Smooth muscle cell (in vitro differentiated cells): Measurements from ENCODE around the gene ITGB3BP. TPM values are rescaled to one million over a fixed set of nuclear protein-coding genes. Genes with fewer than 3 reads are reported as not detected.

Source experiments
- DNase-seq: peaks from one replicate; lab custom pipeline; 2025; ENCODE audit not compliant: unreplicated experiment; lab: John Stamatoyannopoulos, UW
- H2AFZ ChIP-seq: fragments of 200-600 bp; sonication (generic); 2 replicates; pipeline ENCODE4 v1.6.0; 2016; ENCODE audit warnings: antibody characterized with exemption, low read depth, mild to moderate bottlenecking
- H3F3A ChIP-seq: fragments of 200-600 bp; sonication (generic); 2 replicates; pipeline ENCODE4 v1.6.0; 2017; ENCODE audit warnings: antibody characterized with exemption, low read depth
- H3K27ac ChIP-seq: fragments of 200-600 bp; sonication (generic); 2 replicates; pipeline ENCODE4 v1.5.1; 2016; ENCODE audit warnings: low read depth, mild to moderate bottlenecking
- H3K27me3 ChIP-seq: fragments of 200-600 bp; sonication (generic); 2 replicates; pipeline ENCODE4 v1.6.1; 2016; ENCODE audit warnings: low read depth, mild to moderate bottlenecking
- H3K36me3 ChIP-seq: fragments of 200-600 bp; sonication (generic); 2 replicates; pipeline ENCODE4 v1.5.1; 2016; ENCODE audit warnings: low read depth
- H3K4me1 ChIP-seq: fragments of 200-600 bp; sonication (generic); 2 replicates; pipeline ENCODE4 v1.5.1; 2016; ENCODE audit warnings: low read depth
- H3K4me2 ChIP-seq: fragments of 200-600 bp; sonication (generic); 2 replicates; pipeline ENCODE4 v1.6.0; 2016; ENCODE audit warnings: mild to moderate bottlenecking
- H3K4me3 ChIP-seq: fragments of 200-600 bp; sonication (generic); 2 replicates; pipeline ENCODE4 v1.5.1; 2016; ENCODE audit warnings: mild to moderate bottlenecking
- H3K79me2 ChIP-seq: fragments of 200-600 bp; sonication (generic); 2 replicates; pipeline ENCODE4 v1.6.0; 2016; ENCODE audit warnings: low read depth, mild to moderate bottlenecking
- H3K9ac ChIP-seq: fragments of 200-600 bp; sonication (generic); 2 replicates; pipeline ENCODE4 v1.6.0; 2016; ENCODE audit warnings: low read depth
- H3K9me3 ChIP-seq: fragments of 200-600 bp; sonication (generic); replicated peaks from 2 replicates; pipeline ENCODE4 v1.5.1; 2016; ENCODE audit warnings: low read depth
- H4K20me1 ChIP-seq: fragments of 200-600 bp; sonication (generic); 2 replicates; pipeline ENCODE4 v1.6.0; 2016; ENCODE audit warnings: low read depth
- WGBS: methylation state at CpG from one replicate; pipeline ENCODE4 v1.1.7; 2016; ENCODE audit warnings: low lambda C conversion rate; 5-methylcytosine and 5-hydroxymethylcytosine counted together
- polyA plus RNA-seq: library from polyadenylated mRNA; unstranded; fragments of >200 nt; fragmentation: Nextera tagmentation; extraction: Ambion mirVana; gene quantifications from 2 replicates; pipeline ENCODE4 v1.2.1, GENCODE V29; 2016
- total RNA-seq: library from RNA; depleted of rRNA; stranded (reverse); fragments of >200 nt; gene quantifications from 2 replicates; pipeline ENCODE4 v1.2.3, GENCODE V29; 2014
- TF ChIP-seq, protein P1 (sequence below): fragments of 200-600 bp; sonication (generic); IDR thresholded peaks from 2 replicates; pipeline ENCODE4 v1.5.1; 2017; ENCODE audit warnings: borderline replicate concordance, mild to moderate bottlenecking, antibody characterized with exemption; ENCODE audit not compliant: insufficient read depth, poor library complexity, severe bottlenecking

The ITGB3BP gene
- total and polyA plus RNA-seq, 2 experiments from 2014 or later, result 27.7 to 35.5 TPM

- Histone ChIP-seq H3K27me3 (no peaks in the 10 kb centered on the region), H3K4me1 (no peaks in the 10 kb centered on the region), H3K27ac (no peak overlapping the region), H4K20me1 (no peaks in the 10 kb centered on the region), H3F3A (no peaks in the 10 kb centered on the region), H3K9ac (no peak overlapping the region), H2AFZ (no peak overlapping the region), H3K4me3 (no peak overlapping the region), H3K36me3 (peaks cover 5% of the 10 kb centered on the region), H3K79me2 (no peaks in the 10 kb centered on the region), H3K9me3 (peaks cover 7% of the 10 kb centered on the region), H3K4me2 (no peak overlapping the region)
- TF ChIP-seq, protein P1, sequence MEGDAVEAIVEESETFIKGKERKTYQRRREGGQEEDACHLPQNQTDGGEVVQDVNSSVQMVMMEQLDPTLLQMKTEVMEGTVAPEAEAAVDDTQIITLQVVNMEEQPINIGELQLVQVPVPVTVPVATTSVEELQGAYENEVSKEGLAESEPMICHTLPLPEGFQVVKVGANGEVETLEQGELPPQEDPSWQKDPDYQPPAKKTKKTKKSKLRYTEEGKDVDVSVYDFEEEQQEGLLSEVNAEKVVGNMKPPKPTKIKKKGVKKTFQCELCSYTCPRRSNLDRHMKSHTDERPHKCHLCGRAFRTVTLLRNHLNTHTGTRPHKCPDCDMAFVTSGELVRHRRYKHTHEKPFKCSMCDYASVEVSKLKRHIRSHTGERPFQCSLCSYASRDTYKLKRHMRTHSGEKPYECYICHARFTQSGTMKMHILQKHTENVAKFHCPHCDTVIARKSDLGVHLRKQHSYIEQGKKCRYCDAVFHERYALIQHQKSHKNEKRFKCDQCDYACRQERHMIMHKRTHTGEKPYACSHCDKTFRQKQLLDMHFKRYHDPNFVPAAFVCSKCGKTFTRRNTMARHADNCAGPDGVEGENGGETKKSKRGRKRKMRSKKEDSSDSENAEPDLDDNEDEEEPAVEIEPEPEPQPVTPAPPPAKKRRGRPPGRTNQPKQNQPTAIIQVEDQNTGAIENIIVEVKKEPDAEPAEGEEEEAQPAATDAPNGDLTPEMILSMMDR, result no peak
- no peak for DNase-seq
Measured at GRCh38 chr1:63458750-63459149, 64.3 kb downstream of the ITGB3BP start.

DNA sequence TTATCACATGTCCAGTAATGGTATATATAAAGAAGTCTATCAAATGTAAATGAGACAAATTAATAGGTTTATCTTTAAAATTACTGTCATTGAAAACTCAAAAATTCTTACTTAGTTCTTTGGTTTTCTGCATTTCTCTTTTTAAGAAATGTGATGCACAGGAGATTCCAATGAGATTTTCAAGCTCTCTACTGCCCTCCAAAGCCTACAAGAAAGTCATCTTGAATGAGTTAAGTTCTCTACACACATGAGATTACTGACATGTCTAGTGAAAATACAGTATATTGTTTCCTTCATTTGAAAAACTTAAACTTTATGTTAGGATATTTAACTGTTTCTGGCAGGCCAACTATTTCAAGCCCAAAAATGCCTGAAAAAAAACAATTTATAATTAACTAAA is 68.8 kb downstream of the ITGB3BP start:
- no peak for DNase-seq
- Histone ChIP-seq H3F3A (no peaks in the 10 kb centered on the region), H3K9ac (no peak overlapping the region), H3K79me2 (no peaks in the 10 kb centered on the region), H3K4me3 (no peak overlapping the region), H3K27ac (no peak overlapping the region), H3K4me1 (no peaks in the 10 kb centered on the region), H3K4me2 (no peak overlapping the region), H2AFZ (no peak overlapping the region), H4K20me1 (no peaks in the 10 kb centered on the region), H3K9me3 (no peaks in the 10 kb centered on the region), H3K27me3 (no peaks in the 10 kb centered on the region), H3K36me3 (peaks cover 3% of the 10 kb centered on the region)
- TF ChIP-seq, protein P1, result no peak

DNA sequence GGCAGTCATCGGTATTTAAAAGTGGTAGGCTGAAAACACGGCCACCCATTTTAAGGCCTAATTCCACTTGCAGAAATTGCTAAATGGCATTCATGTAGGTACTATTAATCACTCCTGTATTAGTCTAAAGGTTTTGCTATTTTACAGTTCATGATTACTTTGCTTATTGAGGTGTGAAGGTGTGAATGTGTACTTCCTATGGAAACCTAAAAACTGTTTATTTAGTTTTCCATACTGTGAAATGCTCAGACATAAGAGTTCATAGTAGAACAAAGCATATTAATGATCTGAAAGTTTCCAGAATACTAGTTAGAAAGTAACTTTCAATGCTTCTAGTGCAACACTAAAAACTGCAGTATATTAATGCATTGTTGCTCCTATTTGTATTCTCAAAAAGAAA is 69.8 kb downstream of the ITGB3BP start:
- TF ChIP-seq, protein P1, result no peak
- no peaks in the 10 kb centered on the region for H4K20me1 ChIP-seq
- no peak for DNase-seq
- no peaks in the 10 kb centered on the region for H3K27me3 ChIP-seq
- H3K4me1 ChIP-seq, result no peaks in the 10 kb centered on the region
- H3F3A ChIP-seq, result no peaks in the 10 kb centered on the region
- no peaks in the 10 kb centered on the region for H3K79me2 ChIP-seq
- H3K4me3 ChIP-seq, result no peak overlapping the region
- H3K27ac ChIP-seq, result no peak overlapping the region
- H3K4me2 ChIP-seq, result no peak overlapping the region
- no peak overlapping the region for H2AFZ ChIP-seq
- H3K9ac ChIP-seq, result no peak overlapping the region
- H3K36me3 ChIP-seq, result peaks cover 3% of the 10 kb centered on the region
- no peaks in the 10 kb centered on the region for H3K9me3 ChIP-seq
- WGBS, result 97% methylated on average over 2 of the region's 2 CpGs

DNA sequence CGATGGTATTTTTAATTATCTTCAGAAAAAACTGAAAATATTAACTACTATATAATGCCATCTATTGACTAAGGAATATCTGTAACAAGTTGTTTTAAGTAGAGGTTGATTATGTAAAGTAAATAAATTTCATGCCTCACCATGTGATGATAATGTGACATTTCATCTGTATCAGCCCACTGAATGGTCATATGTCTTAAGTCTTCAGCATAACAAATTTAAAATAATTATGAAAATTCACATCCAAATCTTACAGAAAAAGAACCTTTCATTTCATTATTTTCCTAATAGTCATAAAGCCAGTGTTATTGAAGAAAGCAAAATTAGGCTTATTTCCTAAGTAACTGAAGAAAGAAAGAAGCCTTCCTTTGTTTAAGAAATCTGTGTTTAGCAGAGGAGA is 72.6 kb downstream of the ITGB3BP start:
- no peaks in the 10 kb centered on the region for H3K27me3 ChIP-seq
- H3K36me3 ChIP-seq, result peaks cover 3% of the 10 kb centered on the region
- no peaks in the 10 kb centered on the region for H3K79me2 ChIP-seq
- no peak overlapping the region for H3K4me3 ChIP-seq
- no peak for DNase-seq
- H3K4me1 ChIP-seq, result no peaks in the 10 kb centered on the region
- WGBS, result 93% methylated on average over 1 of the region's 1 CpG
- H3K9me3 ChIP-seq, result no peaks in the 10 kb centered on the region
- no peaks in the 10 kb centered on the region for H4K20me1 ChIP-seq
- no peak overlapping the region for H3K27ac ChIP-seq
- no peak overlapping the region for H3K4me2 ChIP-seq
- H3F3A ChIP-seq, result no peaks in the 10 kb centered on the region
- H3K9ac ChIP-seq, result no peak overlapping the region
- TF ChIP-seq, protein P1, result no peak
- no peak overlapping the region for H2AFZ ChIP-seq
